CD4-positive, alpha-beta memory T cell (primary cell): Measurements from ENCODE around the gene FRMD7. TPM values are rescaled to one million over a fixed set of nuclear protein-coding genes. Genes with fewer than 3 reads are reported as not detected.

Experiments used
- CTCF ChIA-PET: fragments of 350-600 bp; sonication (Branson Sonifier 250); formaldehyde crosslinking; loops from one replicate; lab custom pipeline; 2021; ENCODE audit warnings: inconsistent platforms; ENCODE audit not compliant: partially characterized antibody; lab: Charles Lee
- POLR2A ChIA-PET: fragments of 350-600 bp; sonication (Branson Sonifier 250); formaldehyde crosslinking; loops from one replicate; lab custom pipeline; 2021; ENCODE audit not compliant: partially characterized antibody; lab: Charles Lee
- DNase-seq, 5 donors: peaks; one replicate each; pipeline versions ENCODE4 v3.0.0 to v3.0.0-alpha.2; 2020 to 2022; ENCODE audit warnings: mixed read lengths in 1 of 5
- H3K27ac ChIP-seq: one replicate; pipeline ENCODE4 v1.7.0; 2013; ENCODE audit warnings: low read depth, low read length
- H3K27me3 ChIP-seq: 2 replicates; pipeline ENCODE4 v1.7.0; 2013; ENCODE audit warnings: mild to moderate bottlenecking, low read length, moderate library complexity; ENCODE audit not compliant: insufficient read depth
- H3K36me3 ChIP-seq: 2 replicates; pipeline ENCODE4 v1.7.0; 2013; ENCODE audit warnings: mild to moderate bottlenecking, low read length, moderate library complexity; ENCODE audit not compliant: insufficient read depth
- H3K4me1 ChIP-seq: 2 replicates; pipeline ENCODE4 v1.7.0; 2013; ENCODE audit warnings: mild to moderate bottlenecking, low read length, moderate library complexity; ENCODE audit not compliant: insufficient read depth
- H3K4me3 ChIP-seq, 2 donors: one replicate each; pipeline ENCODE4 v1.7.0; 2013; ENCODE audit warnings: low read length in 2 of 2, mild to moderate bottlenecking in 1 of 2
- H3K9me3 ChIP-seq, 2 donors: one replicate each; pipeline ENCODE4 v1.7.0; 2013; ENCODE audit warnings: low read length in 2 of 2, control low read depth in 1 of 2; ENCODE audit not compliant: control insufficient read depth in 1 of 2
- H3K27ac Mint-ChIP-seq, 7 donors: one replicate each; pipeline ENCODE4 v1.8.0; 2020 to 2021; ENCODE audit warnings: mixed read lengths in 7 of 7, mild to moderate bottlenecking in 6 of 7, inconsistent platforms in 3 of 7, moderate library complexity in 3 of 7
- H3K27me3 Mint-ChIP-seq, 2 donors: one replicate each; pipeline ENCODE4 v1.8.0; 2020 to 2021; ENCODE audit warnings: mixed read lengths in 2 of 2
- H3K36me3 Mint-ChIP-seq, 2 donors: one replicate each; pipeline ENCODE4 v1.8.0; 2020 to 2021; ENCODE audit warnings: mixed read lengths in 2 of 2, inconsistent platforms in 1 of 2, mild to moderate bottlenecking in 1 of 2
- H3K4me1 Mint-ChIP-seq, 4 donors: one replicate each; pipeline ENCODE4 v1.8.0; 2020 to 2021; ENCODE audit warnings: mixed read lengths in 4 of 4, mild to moderate bottlenecking in 1 of 4
- H3K4me3 Mint-ChIP-seq, 8 donors: one replicate each; pipeline ENCODE4 v1.8.0; 2020 to 2021; ENCODE audit warnings: mixed read lengths in 8 of 8, mild to moderate bottlenecking in 7 of 8, moderate library complexity in 6 of 8, inconsistent platforms in 3 of 8
- H3K9me3 Mint-ChIP-seq, 8 donors: one replicate each; pipeline ENCODE4 v1.8.0; 2020 to 2021; ENCODE audit warnings: mixed read lengths in 8 of 8, mild to moderate bottlenecking in 5 of 8, inconsistent platforms in 3 of 8, moderate library complexity in 1 of 8
- intact Hi-C: fragments of 100-400 bp; cut with micrococcal nuclease; formaldehyde crosslinking; loops from one replicate; pipeline ENCODE4 v1.15.1; 2023
- polyA plus RNA-seq, 2 donors: library from polyadenylated mRNA; unstranded; fragments of 300-500 nt; fragmentation: Illumina TruSeq; gene quantifications; one replicate each; pipeline ENCODE4 v1.2.3, GENCODE V29; 2021
- total RNA-seq, 2 experiments: library from RNA; stranded (reverse); gene quantifications; one replicate each; pipeline ENCODE4 v1.2.3, GENCODE V29; 2021

FRMD7 gene
- total and polyA plus RNA-seq, 4 experiments from 2014 or later = not detected

GRCh38 chrX:132094164-132094563 is 33.7 kb downstream of the FRMD7 start:
- H3K27ac ChIP-seq = no peak overlapping the region
- no peak overlapping the region for H3K4me3 Mint-ChIP-seq
- ChIA-PET CTCF (no interaction called here), POLR2A (no interaction called here)
- no peaks in the 10 kb centered on the region for H3K27me3 ChIP-seq
- H3K9me3 ChIP-seq = no peaks in the 10 kb centered on the region
- peaks cover 0 to 3% of the 10 kb centered on the region in 2 donors for H3K27me3 Mint-ChIP-seq
- H3K36me3 Mint-ChIP-seq = no peaks in the 10 kb centered on the region
- H3K4me1 Mint-ChIP-seq = peaks cover 0 to 5% (median 2%) of the 10 kb centered on the region in 4 donors
- H3K27ac Mint-ChIP-seq = peak overlapping the region in 1 of 7 donors; percentile 33
- no peaks in the 10 kb centered on the region for H3K36me3 ChIP-seq
- no peaks in the 10 kb centered on the region for H3K4me1 ChIP-seq
- no peak for DNase-seq
- H3K4me3 ChIP-seq = no peak overlapping the region
- H3K9me3 Mint-ChIP-seq = no peaks in the 10 kb centered on the region
- intact Hi-C loops = loop anchor here (5.0 kb wide), 2 partner anchors 198 to 523 kb away; no protein-coding TSS in a partner anchor

GRCh38 chrX:132093239-132093860 is 34.5 kb downstream of the FRMD7 start:
- Mint-ChIP-seq H3K36me3 (no peaks in the 10 kb centered on the region), H3K9me3 (no peaks in the 10 kb centered on the region), H3K4me3 (no peak overlapping the region), H3K27ac (no peak overlapping the region), H3K27me3 (peaks cover 0 to 3% of the 10 kb centered on the region in 2 donors), H3K4me1 (peaks cover 0 to 5% (median 2%) of the 10 kb centered on the region in 4 donors)
- H3K27me3 ChIP-seq = no peaks in the 10 kb centered on the region
- no peak overlapping the region for H3K4me3 ChIP-seq
- DNase-seq = no peak
- POLR2A ChIA-PET = interaction anchor here (1.2 kb wide), 1 partner anchor 126 kb away, joined by 7 read pairs; the partner anchor contains the start of gene RAP2C
- intact Hi-C loops = loop anchor here (5.0 kb wide), 2 partner anchors 199 to 524 kb away; no protein-coding TSS in a partner anchor
- no peak overlapping the region for H3K27ac ChIP-seq
- CTCF ChIA-PET = interaction anchor here (1.0 to 3.2 kb wide), 5 partner anchors 17 to 133 kb away, joined by 3 to 62 read pairs (median 3); partner anchors contain the start of gene RAP2C
- no peaks in the 10 kb centered on the region for H3K36me3 ChIP-seq
- no peaks in the 10 kb centered on the region for H3K9me3 ChIP-seq
- H3K4me1 ChIP-seq = no peaks in the 10 kb centered on the region

GRCh38 chrX:132092439-132093065 is 35.3 kb downstream of the FRMD7 start:
- Mint-ChIP-seq H3K4me3 (peak overlapping the region in 1 of 8 donors; percentile 11), H3K36me3 (no peaks in the 10 kb centered on the region), H3K9me3 (no peaks in the 10 kb centered on the region), H3K27ac (peak overlapping the region in 1 of 7 donors; percentile 41), H3K4me1 (peaks cover 0 to 5% (median 2%) of the 10 kb centered on the region in 4 donors), H3K27me3 (peaks cover 3% of the 10 kb centered on the region in 2 donors)
- intact Hi-C loops = loop anchor here (1.0 to 5.0 kb wide), 4 partner anchors 127 to 539 kb away; partner anchors contain the start of gene RAP2C
- DNase-seq = peak; percentile 39 to 50 (median 42)
- no peak overlapping the region for H3K27ac ChIP-seq
- H3K9me3 ChIP-seq = no peaks in the 10 kb centered on the region
- H3K4me3 ChIP-seq = no peak overlapping the region
- no peaks in the 10 kb centered on the region for H3K36me3 ChIP-seq
- H3K27me3 ChIP-seq = no peaks in the 10 kb centered on the region
- ChIA-PET POLR2A (interaction anchor here (1.2 kb wide), 1 partner anchor 127 kb away, joined by 7 read pairs; the partner anchor contains the start of gene RAP2C), CTCF (interaction anchor here (0.7 to 3.2 kb wide), 28 partner anchors 10 to 546 kb away, joined by 3 to 62 read pairs (median 3); partner anchors contain the start of gene RAP2C)
- no peaks in the 10 kb centered on the region for H3K4me1 ChIP-seq

GRCh38 chrX:132090403-132091159 is 37.2 kb downstream of the FRMD7 start:
- CTCF ChIA-PET = interaction anchor here (0.7 to 3.2 kb wide), 7 partner anchors 13 to 523 kb away, joined by 3 to 62 read pairs (median 4); partner anchors contain the start of gene RAP2C
- DNase-seq = no peak
- POLR2A ChIA-PET = no interaction called here

GRCh38 chrX:132088864-132089263 is 39.0 kb downstream of the FRMD7 start:
- H3K36me3 ChIP-seq = no peaks in the 10 kb centered on the region
- peaks cover 0 to 2% (median 0%) of the 10 kb centered on the region in 8 donors for H3K9me3 Mint-ChIP-seq
- H3K4me3 ChIP-seq = no peak overlapping the region
- H3K27me3 Mint-ChIP-seq = peaks cover 0 to 3% of the 10 kb centered on the region in 2 donors
- no peaks in the 10 kb centered on the region for H3K9me3 ChIP-seq
- H3K4me3 Mint-ChIP-seq = no peak overlapping the region
- no peak for DNase-seq
- no peak overlapping the region for H3K27ac ChIP-seq
- no peak overlapping the region for H3K27ac Mint-ChIP-seq
- POLR2A ChIA-PET = no interaction called here
- CTCF ChIA-PET = interaction anchor here (1.6 kb wide), 1 partner anchor 524 kb away, joined by 6 read pairs; no protein-coding TSS in a partner anchor
- H3K36me3 Mint-ChIP-seq = no peaks in the 10 kb centered on the region
- intact Hi-C loops = no loop called here
- H3K27me3 ChIP-seq = no peaks in the 10 kb centered on the region
- H3K4me1 ChIP-seq = no peaks in the 10 kb centered on the region
- H3K4me1 Mint-ChIP-seq = peaks cover 0 to 5% (median 2%) of the 10 kb centered on the region in 4 donors

More at GRCh38 chrX:132090403-132091159, 37.2 kb downstream of the FRMD7 start:
- no peaks in the 10 kb centered on the region for H3K9me3 ChIP-seq
- H3K36me3 ChIP-seq = no peaks in the 10 kb centered on the region
- no peaks in the 10 kb centered on the region for H3K4me1 ChIP-seq
- Mint-ChIP-seq H3K36me3 (no peaks in the 10 kb centered on the region), H3K9me3 (no peaks in the 10 kb centered on the region), H3K4me1 (peaks cover 0 to 5% (median 2%) of the 10 kb centered on the region in 4 donors), H3K27me3 (peaks cover 0 to 3% of the 10 kb centered on the region in 2 donors), H3K4me3 (no peak overlapping the region), H3K27ac (no peak overlapping the region)
- intact Hi-C loops = loop anchor here (5.0 kb wide), 2 partner anchors 202 to 527 kb away; no protein-coding TSS in a partner anchor
- no peak overlapping the region for H3K27ac ChIP-seq
- no peak overlapping the region for H3K4me3 ChIP-seq
- H3K27me3 ChIP-seq = no peaks in the 10 kb centered on the region

- H3K4me3 ChIP-seq = no peak overlapping the region
- Mint-ChIP-seq H3K4me1 (peaks cover 0 to 5% (median 2%) of the 10 kb centered on the region in 4 donors), H3K36me3 (no peaks in the 10 kb centered on the region), H3K27me3 (peaks cover 0 to 3% of the 10 kb centered on the region in 2 donors), H3K27ac (no peak overlapping the region), H3K4me3 (no peak overlapping the region), H3K9me3 (peaks cover 0 to 2% (median 0%) of the 10 kb centered on the region in 8 donors)
- CTCF ChIA-PET = no interaction called here
- H3K4me1 ChIP-seq = no peaks in the 10 kb centered on the region
- no peaks in the 10 kb centered on the region for H3K36me3 ChIP-seq
- POLR2A ChIA-PET = no interaction called here
- H3K27me3 ChIP-seq = no peaks in the 10 kb centered on the region
- intact Hi-C loops = no loop called here
- no peaks in the 10 kb centered on the region for H3K9me3 ChIP-seq
- no peak overlapping the region for H3K27ac ChIP-seq
- no peak for DNase-seq
Observed at GRCh38 chrX:132086672-132087071, 41.1 kb downstream of the FRMD7 start.
